ENCODE data around the gene MIOX.

GRCh38 chr22:50447576-50448551 is 38.8 kb upstream of the MIOX start:
- TF ChIP-seq, protein P1, sequence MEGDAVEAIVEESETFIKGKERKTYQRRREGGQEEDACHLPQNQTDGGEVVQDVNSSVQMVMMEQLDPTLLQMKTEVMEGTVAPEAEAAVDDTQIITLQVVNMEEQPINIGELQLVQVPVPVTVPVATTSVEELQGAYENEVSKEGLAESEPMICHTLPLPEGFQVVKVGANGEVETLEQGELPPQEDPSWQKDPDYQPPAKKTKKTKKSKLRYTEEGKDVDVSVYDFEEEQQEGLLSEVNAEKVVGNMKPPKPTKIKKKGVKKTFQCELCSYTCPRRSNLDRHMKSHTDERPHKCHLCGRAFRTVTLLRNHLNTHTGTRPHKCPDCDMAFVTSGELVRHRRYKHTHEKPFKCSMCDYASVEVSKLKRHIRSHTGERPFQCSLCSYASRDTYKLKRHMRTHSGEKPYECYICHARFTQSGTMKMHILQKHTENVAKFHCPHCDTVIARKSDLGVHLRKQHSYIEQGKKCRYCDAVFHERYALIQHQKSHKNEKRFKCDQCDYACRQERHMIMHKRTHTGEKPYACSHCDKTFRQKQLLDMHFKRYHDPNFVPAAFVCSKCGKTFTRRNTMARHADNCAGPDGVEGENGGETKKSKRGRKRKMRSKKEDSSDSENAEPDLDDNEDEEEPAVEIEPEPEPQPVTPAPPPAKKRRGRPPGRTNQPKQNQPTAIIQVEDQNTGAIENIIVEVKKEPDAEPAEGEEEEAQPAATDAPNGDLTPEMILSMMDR (IDR thresholded peaks at IDR 0.05; ENCODE audit: poor library complexity, severe bottlenecking) = no peak
- TF ChIP-seq TAF1 (IDR thresholded peaks at IDR 0.05; ENCODE audit: low read depth) (no peak), EP300 (conservative IDR thresholded peaks at IDR 0.05; ENCODE audit: poor library complexity, severe bottlenecking) (no peak)
- TF ChIP-seq, protein P2, sequence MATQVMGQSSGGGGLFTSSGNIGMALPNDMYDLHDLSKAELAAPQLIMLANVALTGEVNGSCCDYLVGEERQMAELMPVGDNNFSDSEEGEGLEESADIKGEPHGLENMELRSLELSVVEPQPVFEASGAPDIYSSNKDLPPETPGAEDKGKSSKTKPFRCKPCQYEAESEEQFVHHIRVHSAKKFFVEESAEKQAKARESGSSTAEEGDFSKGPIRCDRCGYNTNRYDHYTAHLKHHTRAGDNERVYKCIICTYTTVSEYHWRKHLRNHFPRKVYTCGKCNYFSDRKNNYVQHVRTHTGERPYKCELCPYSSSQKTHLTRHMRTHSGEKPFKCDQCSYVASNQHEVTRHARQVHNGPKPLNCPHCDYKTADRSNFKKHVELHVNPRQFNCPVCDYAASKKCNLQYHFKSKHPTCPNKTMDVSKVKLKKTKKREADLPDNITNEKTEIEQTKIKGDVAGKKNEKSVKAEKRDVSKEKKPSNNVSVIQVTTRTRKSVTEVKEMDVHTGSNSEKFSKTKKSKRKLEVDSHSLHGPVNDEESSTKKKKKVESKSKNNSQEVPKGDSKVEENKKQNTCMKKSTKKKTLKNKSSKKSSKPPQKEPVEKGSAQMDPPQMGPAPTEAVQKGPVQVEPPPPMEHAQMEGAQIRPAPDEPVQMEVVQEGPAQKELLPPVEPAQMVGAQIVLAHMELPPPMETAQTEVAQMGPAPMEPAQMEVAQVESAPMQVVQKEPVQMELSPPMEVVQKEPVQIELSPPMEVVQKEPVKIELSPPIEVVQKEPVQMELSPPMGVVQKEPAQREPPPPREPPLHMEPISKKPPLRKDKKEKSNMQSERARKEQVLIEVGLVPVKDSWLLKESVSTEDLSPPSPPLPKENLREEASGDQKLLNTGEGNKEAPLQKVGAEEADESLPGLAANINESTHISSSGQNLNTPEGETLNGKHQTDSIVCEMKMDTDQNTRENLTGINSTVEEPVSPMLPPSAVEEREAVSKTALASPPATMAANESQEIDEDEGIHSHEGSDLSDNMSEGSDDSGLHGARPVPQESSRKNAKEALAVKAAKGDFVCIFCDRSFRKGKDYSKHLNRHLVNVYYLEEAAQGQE (IDR thresholded peaks at IDR 0.05; ENCODE audit: borderline replicate concordance) = no peak
